Kidney glomerular epithelial cell (primary cell): ENCODE measurements around the gene TSHZ2.
A peak's percentile ranks its signal among the peaks of the same experiment; 100 is the strongest.

Source experiments
- DNase-seq: peaks from one replicate; lab custom pipeline; 2025; lab: John Stamatoyannopoulos, UW

TSHZ2 gene

GRCh38 chr20:53068241-53068640, 96.1 kb downstream of the TSHZ2 start:
- DNase-seq, result no peak

GRCh38 chr20:53069132-53069531, 97.0 kb downstream of the TSHZ2 start:
- DNase-seq, result peak; percentile 40

- no peak for DNase-seq
Observed at GRCh38 chr20:53070224-53070623, 98.1 kb downstream of the TSHZ2 start.

- DNase-seq, result peak; percentile 71
Observed at GRCh38 chr20:53070706-53071392, 98.7 kb downstream of the TSHZ2 start.

GRCh38 chr20:53071833-53072232, 99.7 kb downstream of the TSHZ2 start:
- no peak for DNase-seq

- DNase-seq, result no peak
Observed at GRCh38 chr20:53072923-53073579, 100.9 kb downstream of the TSHZ2 start.

GRCh38 chr20:53073636-53074415, 101.7 kb downstream of the TSHZ2 start:
- no peak for DNase-seq

GRCh38 chr20:53074811-53075314, 102.7 kb downstream of the TSHZ2 start:
- DNase-seq, result peak; percentile 2

GRCh38 chr20:53076668-53077067, 104.5 kb downstream of the TSHZ2 start:
- DNase-seq, result no peak

- peak; percentile 63 for DNase-seq
Observed at GRCh38 chr20:53077373-53078205, 105.4 kb downstream of the TSHZ2 start.

GRCh38 chr20:53078761-53079160, 106.6 kb downstream of the TSHZ2 start:
- DNase-seq, result no peak

GRCh38 chr20:53079261-53079691, 107.1 kb downstream of the TSHZ2 start:
- no peak for DNase-seq

GRCh38 chr20:53079828-53080686, 107.9 kb downstream of the TSHZ2 start:
- no peak for DNase-seq

GRCh38 chr20:53080687-53080962, 108.5 kb downstream of the TSHZ2 start:
- DNase-seq, result no peak

GRCh38 chr20:53080969-53081871, 109.1 kb downstream of the TSHZ2 start:
- peak; percentile 76 for DNase-seq

GRCh38 chr20:53081916-53082863, 110.0 kb downstream of the TSHZ2 start:
- peak; percentile 65 for DNase-seq

GRCh38 chr20:53083411-53083810, 111.3 kb downstream of the TSHZ2 start:
- no peak for DNase-seq

- DNase-seq, result no peak
Observed at GRCh38 chr20:53084408-53084997, 112.3 kb downstream of the TSHZ2 start.
